ENCODE measurements around the gene PACSIN2.
"Not testable (repeated sequence)": the region's sequence is repeated elsewhere in the genome, so short reads cannot be mapped to it uniquely, and the experiment has no call there.

Gene PACSIN2

GRCh38 chr22:42991010-42991651, 23.8 kb downstream of the PACSIN2 start:
- no peak for DNase-seq

DNA sequence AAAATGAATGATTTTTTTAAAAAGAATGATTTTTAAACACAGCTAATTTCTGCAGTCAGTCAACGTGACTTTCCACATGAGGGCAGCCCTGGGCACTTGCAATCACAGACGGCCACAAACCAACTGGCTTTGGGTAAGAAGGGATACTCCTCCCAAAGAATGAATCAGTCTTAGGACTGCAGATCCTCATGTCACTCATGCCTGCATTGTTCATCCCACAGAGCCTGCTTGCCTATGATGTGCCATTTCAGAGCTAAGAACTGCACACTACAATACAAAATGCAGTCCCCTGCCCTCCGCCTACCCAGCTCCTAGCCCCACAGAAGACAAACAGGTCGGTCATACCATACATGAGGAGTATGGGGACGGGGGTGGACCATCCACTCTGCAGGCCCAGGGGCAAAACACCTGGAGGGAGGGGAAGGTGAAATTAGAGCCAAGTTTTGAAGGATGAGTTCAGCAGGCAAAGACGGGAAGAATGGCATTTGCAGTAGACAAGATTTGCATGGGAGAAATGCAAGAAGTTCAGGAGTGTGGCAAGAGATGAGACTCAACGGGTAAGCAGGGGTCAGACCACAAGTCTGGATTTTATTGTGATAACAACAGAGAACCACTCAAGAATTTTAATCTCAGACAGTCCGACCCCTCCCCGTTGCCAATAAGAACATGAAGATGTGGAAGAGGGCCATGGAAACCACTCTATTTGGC, 24.7 kb downstream of the PACSIN2 start:
- peak in 1 of 2 donors; percentile 30 for DNase-seq

- no peak for DNase-seq
These were observed 28.8 kb downstream of the PACSIN2 start for GRCh38 chr22:42986115-42986514.

DNA sequence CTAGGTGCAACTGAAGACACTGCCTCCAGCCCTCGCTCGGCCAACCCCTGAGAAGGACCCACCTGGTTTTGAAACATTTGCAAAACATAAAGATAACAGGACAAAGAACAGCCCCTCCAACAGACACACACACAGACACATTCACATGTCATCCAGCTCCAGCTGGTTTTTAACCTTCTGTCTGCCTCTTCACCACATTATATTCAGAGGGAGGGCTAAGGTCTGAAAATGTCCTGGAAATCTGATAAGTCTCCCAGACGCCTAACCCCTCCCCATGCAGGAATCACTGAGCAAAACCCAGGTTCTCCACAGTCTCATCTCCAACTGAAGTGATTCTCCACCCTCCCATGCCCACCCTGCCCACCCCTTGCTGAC, 29.4 kb downstream of the PACSIN2 start:
- no peak for DNase-seq

DNA sequence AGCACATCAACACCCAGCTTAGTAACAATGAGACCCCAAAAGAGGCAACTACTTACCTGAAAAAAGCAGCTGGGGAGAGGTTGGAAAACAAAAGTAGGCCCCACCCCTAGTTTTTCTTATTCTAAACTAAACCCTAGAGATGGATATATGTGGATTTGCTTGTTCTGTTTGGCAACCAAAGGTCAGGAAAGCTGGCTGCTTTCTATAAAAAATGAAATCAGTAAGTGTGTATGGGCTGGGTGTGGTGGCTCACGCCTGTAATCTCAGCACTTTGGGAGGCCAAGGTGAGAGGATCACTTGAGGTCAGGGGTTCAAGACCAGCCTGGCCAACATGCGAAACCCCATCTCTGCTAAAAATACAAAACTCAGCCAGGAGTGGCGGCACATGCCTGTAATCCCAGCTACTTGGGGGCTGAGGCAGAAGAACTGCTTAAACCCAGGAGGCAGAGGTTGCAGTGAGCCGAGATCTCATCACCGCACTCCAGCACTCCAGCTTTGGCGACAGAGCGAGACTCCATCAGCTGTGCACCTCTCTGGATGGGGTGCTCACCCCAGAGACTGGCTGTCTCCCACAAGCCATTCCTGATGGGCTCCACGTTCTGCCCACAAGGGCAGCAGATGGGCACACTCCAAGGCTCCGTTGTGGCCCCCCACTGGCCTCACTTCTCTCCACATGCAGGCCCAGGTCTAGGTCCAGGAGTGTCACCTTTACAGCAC, 30.0 kb downstream of the PACSIN2 start:
- no peak for DNase-seq

GRCh38 chr22:42984397-42984796, 30.6 kb downstream of the PACSIN2 start:
- no peak for DNase-seq

- DNase-seq, result no peak
These were observed 31.5 kb downstream of the PACSIN2 start for GRCh38 chr22:42983470-42983869.

DNA sequence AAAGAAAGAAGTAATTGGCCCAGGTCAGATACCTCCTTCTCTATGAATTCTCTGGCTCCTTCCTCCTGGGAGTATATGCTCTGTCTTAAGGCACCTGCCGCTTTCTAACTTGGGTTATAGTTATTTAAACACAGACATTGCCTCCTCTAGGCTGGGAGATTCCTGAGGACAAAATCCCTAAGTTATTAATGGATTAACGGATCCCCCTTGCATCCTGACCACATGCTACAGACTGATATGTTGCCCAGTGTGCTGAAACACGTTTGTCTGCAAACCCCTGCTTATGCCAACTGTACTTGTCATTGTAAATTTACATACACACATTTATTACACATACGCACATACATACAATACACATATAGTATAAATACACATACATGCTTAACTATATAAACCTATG, 35.3 kb downstream of the PACSIN2 start:
- no peak for DNase-seq

DNA sequence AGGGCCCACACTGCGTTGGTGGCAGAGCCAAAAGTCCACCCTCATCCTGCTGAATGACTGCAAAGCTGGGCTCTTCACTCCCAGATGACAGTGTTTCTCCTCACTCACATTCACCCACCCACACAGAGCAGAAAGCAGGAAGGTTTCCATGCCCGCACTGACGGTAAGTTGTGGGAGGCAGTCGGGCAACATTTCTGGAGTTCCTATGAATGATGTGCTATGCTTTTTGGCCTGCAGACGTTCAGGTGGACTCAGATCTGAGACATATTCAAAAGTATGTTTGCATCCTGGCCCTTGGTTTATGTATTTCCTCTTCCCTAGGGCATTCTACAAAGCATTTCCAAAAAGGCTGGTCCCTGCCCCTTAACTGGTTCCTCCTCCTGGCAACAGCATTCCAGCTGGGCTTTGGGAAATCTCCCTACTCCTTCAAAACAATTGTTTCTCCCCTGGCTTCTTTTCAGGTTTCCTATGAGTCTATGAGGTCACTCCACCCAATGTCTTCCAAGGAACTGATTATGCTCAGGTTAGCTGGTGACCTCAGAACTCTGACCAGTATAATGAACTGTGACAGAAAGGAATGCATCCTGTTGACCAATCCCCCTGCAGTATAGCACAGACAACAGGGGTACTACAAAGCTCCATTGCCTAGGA, 36.4 kb downstream of the PACSIN2 start:
- no peak for DNase-seq

GRCh38 chr22:42977569-42977968, 37.4 kb downstream of the PACSIN2 start:
- peak in 1 of 2 donors; percentile 64 for DNase-seq

GRCh38 chr22:42976217-42976933, 38.6 kb downstream of the PACSIN2 start:
- DNase-seq, result no peak

DNA sequence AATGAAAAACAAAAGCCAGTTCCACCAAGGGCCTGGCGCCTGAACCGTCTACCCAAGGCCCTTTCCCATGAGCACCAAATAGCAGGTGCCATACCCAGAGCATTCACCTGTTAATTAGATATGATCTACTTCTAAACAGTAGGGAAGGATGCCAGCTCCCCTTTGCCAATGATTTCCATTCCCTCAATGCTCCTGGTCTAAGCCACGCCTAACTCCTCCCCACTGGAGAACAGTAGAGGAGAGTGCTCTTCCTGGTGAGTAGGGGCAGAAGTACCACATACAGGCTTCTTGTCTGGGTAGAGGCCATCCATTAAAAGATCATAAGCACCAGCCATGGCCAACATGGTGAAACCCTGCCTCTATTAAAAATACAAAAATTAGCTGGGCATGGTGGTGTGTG, 40.7 kb downstream of the PACSIN2 start:
- no peak for DNase-seq

DNA sequence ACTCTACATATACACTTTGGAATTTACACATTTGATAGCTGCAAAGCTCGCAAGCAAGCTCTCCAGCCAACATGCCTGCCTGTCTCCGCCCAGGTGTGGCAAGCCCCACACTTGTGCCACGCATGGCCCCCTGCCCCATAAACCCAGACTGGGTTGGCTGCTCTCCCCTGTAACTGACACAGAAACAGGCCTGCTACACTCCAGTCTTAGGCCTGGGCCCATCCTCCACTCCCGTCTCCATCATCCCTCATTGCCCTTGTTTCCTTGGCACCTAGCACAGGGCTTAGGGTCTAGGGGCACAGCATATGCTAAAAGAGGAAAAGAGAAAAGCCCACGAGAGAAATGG, 41.4 kb downstream of the PACSIN2 start:
- DNase-seq, result no peak

DNA sequence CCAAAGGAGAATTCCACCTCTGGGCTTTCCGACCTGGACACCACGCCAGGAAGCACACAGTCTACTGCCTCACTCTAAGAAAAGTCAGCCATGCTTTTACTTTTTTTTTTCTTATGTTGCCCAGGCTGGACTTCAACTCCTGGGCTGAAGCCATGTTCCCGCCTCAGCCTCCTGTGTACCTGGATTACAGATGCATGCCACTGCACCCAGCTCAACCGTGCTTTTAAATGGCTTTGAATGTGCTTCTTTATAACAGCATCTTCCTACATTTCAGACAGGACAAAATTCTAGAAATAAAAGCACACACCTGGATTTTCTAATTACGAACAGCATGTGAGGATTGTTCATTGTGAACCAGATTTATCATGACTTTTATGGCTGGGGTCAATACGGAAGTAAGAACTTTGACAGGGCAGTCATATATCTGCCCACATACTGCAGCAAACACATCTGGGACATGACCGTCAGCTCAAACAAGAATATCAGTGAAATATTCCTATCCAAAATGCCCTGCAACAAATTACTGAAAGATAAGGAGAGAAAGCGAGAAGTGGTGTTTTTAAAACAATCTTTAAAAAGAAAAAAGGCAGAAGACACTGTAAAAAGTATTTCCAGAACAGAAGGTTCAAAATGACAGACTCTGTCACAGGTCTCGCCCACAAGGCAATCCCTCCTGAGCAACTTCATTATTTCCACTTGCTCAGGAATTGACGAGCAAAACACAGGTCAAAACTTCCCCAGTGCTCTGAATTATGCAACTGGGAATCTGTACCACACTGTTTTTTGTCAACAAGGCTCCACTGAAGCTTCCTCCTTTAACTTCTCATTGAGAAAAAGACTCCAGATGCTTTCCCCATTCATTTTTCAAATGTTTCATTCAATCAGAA, 42.1 kb downstream of the PACSIN2 start:
- peak in 1 of 2 donors; percentile 17 for DNase-seq

DNA sequence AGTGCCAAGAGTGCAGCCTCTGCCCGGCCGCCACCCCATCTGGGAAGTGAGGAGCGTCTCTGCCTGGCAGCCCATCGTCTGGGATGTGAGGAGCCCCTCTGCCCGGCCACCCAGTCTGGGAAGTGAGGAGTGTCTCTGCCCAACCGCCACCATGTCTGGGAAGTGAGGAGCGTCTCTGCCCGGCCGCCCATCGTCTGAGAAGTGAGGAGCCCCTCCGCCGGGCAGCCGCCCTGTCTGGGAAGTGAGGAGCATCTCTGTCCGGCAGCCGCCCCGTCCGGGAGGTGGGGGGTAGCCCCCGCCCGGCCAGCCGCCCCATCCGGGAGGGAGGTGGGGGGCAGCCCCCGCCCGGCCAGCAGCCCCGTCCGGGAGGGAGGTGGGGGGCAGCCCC, 43.5 kb downstream of the PACSIN2 start:
- DNase-seq, result not testable (repeated sequence)

DNA sequence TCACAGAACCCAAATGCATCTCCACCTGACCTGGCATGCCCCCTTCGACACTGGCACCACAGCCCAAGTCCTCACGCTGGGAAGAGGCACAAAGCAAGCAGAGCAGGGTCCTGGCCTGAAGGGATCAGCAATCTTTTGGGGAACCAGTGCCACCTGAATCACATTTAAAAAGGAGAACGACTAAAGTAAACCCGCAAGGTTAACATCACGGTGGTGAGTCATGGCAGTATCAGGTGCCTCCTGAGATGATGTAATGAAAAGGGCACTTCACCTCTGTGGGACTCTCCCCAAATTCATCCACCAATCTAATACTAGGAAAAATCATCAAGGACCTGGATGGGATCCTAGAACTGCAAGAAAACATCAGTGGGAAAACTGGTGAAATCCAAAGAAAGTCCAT, 44.9 kb downstream of the PACSIN2 start:
- DNase-seq, result no peak

GRCh38 chr22:42969348-42969975, 45.5 kb downstream of the PACSIN2 start:
- no peak for DNase-seq

- DNase-seq, result peak; percentile 16 to 73
These were observed 47.0 kb downstream of the PACSIN2 start for GRCh38 chr22:42967933-42968332.

DNA sequence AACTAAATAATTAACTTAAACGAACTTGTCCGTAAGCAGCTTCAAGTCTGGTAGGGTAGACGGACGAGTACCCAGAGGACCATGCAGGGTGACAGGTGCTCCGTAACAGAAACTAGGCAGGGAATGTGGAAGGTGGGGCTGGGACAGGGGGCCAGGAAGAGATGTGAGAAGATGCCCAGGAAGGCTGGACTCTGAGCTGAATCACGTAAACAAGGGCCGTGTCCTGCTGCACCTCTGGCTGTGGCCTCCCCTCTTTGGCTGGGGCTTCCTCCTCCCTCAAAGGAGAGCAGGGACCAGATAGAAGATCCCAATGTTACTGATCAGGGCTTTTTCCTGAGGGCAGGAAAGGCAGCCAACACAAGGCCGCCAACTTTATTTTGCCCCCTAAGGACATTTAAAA, 47.9 kb downstream of the PACSIN2 start:
- DNase-seq, result no peak

GRCh38 chr22:42966497-42966896, 48.5 kb downstream of the PACSIN2 start:
- DNase-seq, result no peak

DNA sequence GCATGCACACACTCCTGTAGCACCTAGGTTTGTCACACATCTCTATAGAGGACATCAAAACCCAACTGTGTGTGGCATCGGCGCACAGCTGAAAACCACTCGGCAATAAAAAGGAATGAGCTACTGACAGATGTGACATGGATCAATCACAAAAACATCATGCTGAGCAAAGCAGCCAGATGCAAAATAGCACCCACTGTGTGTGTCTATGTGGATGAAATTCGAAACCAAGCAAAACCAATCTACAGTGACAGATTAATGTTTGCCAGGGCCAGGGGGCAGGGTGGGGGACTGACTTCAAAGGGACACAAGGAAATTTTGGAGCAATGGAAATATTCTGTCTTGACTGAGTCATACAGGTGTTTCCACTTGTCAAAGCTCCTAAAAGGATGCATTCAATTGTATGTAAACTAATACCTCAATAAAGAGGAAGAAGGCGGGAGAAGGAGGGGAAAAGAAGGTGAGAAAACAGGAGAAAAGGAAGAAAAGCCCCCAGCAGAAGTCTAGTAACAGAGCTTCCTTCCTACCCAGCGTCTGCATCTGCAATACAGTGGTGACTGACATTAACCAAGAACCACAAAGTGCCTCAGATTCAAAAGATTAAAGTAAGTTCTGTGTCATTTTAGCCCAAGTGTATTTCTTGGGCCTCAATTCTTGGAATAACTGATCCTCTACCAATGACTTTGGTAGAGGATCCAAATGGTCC, 49.8 kb downstream of the PACSIN2 start:
- DNase-seq, result peak in 1 of 2 donors; percentile 32

Measured in bone marrow (tissue), 2 donors.